ENCODE data around the gene OCRL. TPM values are rescaled to one million over a fixed set of nuclear protein-coding genes. Genes with fewer than 3 reads are reported as not detected.

Gene OCRL
- total and polyA plus RNA-seq, 2 of the 13 experiments (the other 11 are each of a cell fraction or from before 2014, with no cell fraction given): 13.4 to 32.0 TPM

DNA sequence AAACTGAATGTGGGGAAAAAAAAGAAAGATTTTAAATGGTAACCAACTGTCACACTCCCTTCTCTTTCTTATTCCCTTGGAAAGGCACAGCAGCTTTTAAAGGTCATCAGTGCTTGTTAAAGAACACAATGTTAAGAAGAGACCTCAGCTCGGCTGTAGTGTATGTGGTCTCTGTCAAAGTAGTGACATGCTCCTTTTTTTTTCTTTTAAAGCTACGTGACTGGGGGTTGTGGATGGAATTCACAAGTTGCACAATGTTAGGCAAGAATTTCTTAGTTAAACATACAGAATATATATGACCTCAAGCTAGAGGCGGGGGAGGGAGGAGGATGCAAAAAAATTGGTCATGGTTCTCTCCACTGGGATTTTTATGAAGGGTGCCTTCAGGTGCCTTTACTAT is 45.6 kb downstream of the OCRL start (continued):
- no peak for TF ChIP-seq ZNF616 (CRISPR knock-in tag; IDR thresholded peaks at IDR 0.05; ENCODE audit: low read depth)
- TF ChIP-seq, protein P1, sequence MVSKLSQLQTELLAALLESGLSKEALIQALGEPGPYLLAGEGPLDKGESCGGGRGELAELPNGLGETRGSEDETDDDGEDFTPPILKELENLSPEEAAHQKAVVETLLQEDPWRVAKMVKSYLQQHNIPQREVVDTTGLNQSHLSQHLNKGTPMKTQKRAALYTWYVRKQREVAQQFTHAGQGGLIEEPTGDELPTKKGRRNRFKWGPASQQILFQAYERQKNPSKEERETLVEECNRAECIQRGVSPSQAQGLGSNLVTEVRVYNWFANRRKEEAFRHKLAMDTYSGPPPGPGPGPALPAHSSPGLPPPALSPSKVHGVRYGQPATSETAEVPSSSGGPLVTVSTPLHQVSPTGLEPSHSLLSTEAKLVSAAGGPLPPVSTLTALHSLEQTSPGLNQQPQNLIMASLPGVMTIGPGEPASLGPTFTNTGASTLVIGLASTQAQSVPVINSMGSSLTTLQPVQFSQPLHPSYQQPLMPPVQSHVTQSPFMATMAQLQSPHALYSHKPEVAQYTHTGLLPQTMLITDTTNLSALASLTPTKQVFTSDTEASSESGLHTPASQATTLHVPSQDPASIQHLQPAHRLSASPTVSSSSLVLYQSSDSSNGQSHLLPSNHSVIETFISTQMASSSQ (IDR thresholded peaks at IDR 0.05; ENCODE audit: low read depth): no peak
- TF ChIP-seq, protein P1 (CRISPR knock-in tag; IDR thresholded peaks at IDR 0.05; ENCODE audit: borderline replicate concordance): no peak
- TF ChIP-seq, protein P2, sequence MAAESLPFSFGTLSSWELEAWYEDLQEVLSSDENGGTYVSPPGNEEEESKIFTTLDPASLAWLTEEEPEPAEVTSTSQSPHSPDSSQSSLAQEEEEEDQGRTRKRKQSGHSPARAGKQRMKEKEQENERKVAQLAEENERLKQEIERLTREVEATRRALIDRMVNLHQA (CRISPR knock-in tag; IDR thresholded peaks at IDR 0.05): no peak
- no peak for TF ChIP-seq SIN3A (IDR thresholded peaks at IDR 0.05; ENCODE audit: borderline replicate concordance, low read depth, low read length)
- no peak for TF ChIP-seq NFIB (CRISPR knock-in tag; IDR thresholded peaks at IDR 0.05; ENCODE audit: borderline replicate concordance)
- no peak for TF ChIP-seq ELF4 (CRISPR knock-in tag; IDR thresholded peaks at IDR 0.05; ENCODE audit: borderline replicate concordance)
- TF ChIP-seq, protein P3, sequence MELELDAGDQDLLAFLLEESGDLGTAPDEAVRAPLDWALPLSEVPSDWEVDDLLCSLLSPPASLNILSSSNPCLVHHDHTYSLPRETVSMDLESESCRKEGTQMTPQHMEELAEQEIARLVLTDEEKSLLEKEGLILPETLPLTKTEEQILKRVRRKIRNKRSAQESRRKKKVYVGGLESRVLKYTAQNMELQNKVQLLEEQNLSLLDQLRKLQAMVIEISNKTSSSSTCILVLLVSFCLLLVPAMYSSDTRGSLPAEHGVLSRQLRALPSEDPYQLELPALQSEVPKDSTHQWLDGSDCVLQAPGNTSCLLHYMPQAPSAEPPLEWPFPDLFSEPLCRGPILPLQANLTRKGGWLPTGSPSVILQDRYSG (CRISPR knock-in tag; IDR thresholded peaks at IDR 0.05): no peak
- TF ChIP-seq, protein P4, sequence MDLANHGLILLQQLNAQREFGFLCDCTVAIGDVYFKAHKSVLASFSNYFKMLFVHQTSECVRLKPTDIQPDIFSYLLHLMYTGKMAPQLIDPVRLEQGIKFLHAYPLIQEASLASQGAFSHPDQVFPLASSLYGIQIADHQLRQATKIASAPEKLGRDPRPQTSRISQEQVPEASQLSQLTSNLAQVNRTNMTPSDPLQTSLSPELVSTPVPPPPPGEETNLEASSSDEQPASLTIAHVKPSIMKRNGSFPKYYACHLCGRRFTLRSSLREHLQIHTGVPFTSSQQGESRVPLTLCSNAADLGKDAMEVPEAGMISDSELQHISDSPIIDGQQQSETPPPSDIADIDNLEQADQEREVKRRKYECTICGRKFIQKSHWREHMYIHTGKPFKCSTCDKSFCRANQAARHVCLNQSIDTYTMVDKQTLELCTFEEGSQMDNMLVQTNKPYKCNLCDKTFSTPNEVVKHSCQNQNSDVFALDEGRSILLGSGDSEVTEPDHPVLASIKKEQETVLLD (CRISPR knock-in tag; IDR thresholded peaks at IDR 0.05; ENCODE audit: low read depth): no peak
- no peak for TF ChIP-seq ZFP82 (CRISPR knock-in tag; IDR thresholded peaks at IDR 0.05; ENCODE audit: borderline replicate concordance)
- no peak for TF ChIP-seq ZNF263 (CRISPR knock-in tag; IDR thresholded peaks at IDR 0.05)
- no peak for TF ChIP-seq SMARCC2 (IDR thresholded peaks at IDR 0.05)
- TF ChIP-seq, protein P5, sequence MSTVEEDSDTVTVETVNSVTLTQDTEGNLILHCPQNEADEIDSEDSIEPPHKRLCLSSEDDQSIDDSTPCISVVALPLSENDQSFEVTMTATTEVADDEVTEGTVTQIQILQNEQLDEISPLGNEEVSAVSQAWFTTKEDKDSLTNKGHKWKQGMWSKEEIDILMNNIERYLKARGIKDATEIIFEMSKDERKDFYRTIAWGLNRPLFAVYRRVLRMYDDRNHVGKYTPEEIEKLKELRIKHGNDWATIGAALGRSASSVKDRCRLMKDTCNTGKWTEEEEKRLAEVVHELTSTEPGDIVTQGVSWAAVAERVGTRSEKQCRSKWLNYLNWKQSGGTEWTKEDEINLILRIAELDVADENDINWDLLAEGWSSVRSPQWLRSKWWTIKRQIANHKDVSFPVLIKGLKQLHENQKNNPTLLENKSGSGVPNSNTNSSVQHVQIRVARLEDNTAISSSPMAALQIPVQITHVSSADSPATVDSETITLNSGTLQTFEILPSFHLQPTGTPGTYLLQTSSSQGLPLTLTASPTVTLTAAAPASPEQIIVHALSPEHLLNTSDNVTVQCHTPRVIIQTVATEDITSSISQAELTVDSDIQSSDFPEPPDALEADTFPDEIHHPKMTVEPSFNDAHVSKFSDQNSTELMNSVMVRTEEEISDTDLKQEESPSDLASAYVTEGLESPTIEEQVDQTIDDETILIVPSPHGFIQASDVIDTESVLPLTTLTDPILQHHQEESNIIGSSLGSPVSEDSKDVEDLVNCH (CRISPR knock-in tag; IDR thresholded peaks at IDR 0.05): no peak
- TF ChIP-seq NR2F1 (CRISPR knock-in tag; IDR thresholded peaks at IDR 0.05): no peak
- TF ChIP-seq, protein P6, sequence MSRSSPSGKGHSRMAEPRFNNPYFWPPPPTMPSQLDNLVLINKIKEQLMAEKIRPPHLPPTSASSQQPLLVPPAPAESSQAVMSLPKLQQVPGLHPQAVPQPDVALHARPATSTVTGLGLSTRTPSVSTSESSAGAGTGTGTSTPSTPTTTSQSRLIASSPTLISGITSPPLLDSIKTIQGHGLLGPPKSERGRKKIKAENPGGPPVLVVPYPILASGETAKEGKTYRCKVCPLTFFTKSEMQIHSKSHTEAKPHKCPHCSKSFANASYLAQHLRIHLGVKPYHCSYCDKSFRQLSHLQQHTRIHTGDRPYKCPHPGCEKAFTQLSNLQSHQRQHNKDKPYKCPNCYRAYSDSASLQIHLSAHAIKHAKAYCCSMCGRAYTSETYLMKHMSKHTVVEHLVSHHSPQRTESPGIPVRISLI (CRISPR knock-in tag; IDR thresholded peaks at IDR 0.05; ENCODE audit: borderline replicate concordance): peak; percentile 94
- TF ChIP-seq SALL2 (CRISPR knock-in tag; IDR thresholded peaks at IDR 0.05): no peak
- TF ChIP-seq ISL2 (CRISPR knock-in tag; IDR thresholded peaks at IDR 0.05): peak; percentile 46; the same call in 1 of the 2 replicates
- TF ChIP-seq ZNF775 (CRISPR knock-in tag; IDR thresholded peaks at IDR 0.05; ENCODE audit: borderline replicate concordance): no peak

All from HepG2 (cell line).